ENCODE data around the gene SEMA3D.

DNA sequence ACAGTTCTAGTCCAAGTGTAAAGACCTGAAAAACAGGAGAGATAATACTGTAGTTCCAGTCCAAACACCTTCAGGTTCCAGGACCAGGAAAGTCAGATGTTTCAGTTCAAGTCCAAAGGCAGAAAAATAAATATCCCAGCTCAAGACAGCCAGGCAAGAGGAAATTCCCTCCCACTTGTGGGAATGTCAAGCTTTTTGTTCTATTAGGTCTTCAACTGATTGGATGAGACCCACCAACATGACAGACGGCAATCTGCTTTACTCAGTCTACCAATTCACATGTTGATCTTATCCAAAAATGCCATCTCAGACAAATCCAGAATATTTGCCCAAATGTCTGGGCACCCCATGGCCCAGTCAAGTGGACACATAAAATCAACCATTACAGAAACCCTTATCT is 33.1 kb downstream of the SEMA3D start:
- TF ChIP-seq POLR2AphosphoS5 (IDR thresholded peaks at IDR 0.05), result no peak
- TF ChIP-seq, protein P1, sequence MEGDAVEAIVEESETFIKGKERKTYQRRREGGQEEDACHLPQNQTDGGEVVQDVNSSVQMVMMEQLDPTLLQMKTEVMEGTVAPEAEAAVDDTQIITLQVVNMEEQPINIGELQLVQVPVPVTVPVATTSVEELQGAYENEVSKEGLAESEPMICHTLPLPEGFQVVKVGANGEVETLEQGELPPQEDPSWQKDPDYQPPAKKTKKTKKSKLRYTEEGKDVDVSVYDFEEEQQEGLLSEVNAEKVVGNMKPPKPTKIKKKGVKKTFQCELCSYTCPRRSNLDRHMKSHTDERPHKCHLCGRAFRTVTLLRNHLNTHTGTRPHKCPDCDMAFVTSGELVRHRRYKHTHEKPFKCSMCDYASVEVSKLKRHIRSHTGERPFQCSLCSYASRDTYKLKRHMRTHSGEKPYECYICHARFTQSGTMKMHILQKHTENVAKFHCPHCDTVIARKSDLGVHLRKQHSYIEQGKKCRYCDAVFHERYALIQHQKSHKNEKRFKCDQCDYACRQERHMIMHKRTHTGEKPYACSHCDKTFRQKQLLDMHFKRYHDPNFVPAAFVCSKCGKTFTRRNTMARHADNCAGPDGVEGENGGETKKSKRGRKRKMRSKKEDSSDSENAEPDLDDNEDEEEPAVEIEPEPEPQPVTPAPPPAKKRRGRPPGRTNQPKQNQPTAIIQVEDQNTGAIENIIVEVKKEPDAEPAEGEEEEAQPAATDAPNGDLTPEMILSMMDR (IDR thresholded peaks at IDR 0.05), result no peak
- TF ChIP-seq POLR2A (IDR thresholded peaks at IDR 0.05), result no peak

Data from prostate gland (tissue), 2 donors.